ENCODE measurements around the gene FNDC11.
"Not testable (repeated sequence)": the region's sequence is repeated elsewhere in the genome, so short reads cannot be mapped to it uniquely, and the experiment has no call there.

FNDC11 gene

DNA sequence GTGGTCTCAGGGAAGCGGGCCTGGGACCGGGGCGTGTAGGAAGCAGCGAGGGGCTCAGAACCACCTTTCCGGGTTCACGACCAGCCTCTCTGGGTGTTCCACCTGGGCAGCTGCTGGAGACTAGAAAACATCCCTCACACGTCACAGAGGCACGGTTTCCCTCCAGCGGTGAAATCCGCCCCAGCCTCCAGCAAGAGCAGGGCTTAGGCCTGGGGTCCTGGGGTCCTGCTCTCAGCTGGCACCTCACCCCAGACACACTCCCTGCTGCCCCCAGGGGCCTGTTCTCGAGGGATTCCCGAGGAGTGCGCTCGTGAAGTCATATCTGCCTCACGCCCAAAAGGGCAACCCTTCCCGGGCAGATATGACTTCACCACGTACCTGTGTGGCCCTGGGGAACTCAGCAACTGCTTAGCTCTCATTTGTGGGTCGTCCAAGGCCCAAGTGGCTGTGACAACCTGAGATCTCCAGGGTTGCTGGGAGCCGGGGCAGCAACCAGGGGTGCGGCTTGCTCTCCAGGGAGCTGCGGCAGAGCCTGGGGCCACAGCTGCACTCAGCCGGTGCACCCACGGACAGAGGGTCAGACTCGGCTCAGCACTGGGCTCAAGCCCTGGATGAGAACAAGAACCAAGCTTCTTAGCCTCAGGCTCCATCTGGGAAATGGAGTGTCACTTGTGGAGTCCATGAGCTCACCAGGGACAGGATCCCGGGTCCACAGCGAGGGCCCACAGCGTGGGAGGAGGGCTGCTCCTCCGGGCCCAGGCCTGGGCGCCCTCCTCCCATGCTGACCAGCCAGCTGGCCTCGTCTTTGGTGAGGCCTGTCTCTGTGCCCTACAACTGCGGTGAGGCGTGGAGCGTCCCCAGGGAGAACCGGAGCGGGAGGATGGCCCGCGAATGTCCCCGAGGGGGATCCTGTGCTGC, 661 bp downstream of the FNDC11 start:
- no peak for FAIRE-seq

DNA sequence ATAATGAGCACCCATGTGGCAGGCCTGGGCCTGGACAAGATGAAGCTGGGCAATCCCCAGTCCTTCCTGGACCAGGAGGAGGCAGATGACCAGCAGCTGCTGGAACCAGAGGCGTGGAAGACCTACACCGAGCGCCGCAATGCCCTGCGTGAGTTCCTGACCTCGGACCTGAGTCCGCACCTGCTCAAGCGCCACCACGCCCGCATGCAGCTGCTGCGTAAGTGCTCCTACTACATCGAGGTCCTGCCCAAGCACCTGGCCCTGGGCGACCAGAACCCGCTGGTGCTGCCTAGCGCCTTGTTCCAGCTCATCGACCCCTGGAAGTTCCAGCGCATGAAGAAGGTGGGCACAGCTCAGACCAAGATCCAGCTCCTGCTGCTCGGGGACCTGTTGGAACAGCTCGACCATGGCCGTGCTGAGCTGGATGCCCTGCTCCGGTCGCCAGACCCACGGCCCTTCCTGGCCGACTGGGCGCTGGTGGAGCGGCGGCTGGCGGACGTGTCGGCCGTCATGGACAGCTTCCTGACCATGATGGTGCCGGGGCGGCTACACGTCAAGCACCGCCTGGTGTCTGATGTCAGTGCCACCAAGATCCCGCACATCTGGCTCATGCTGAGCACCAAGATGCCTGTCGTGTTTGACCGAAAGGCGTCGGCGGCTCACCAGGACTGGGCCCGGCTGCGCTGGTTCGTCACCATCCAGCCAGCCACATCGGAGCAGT, 1.9 kb downstream of the FNDC11 start:
- FAIRE-seq, result no peak

- FAIRE-seq, result no peak
Measured at GRCh38 chr20:63556873-63557478, 3.0 kb downstream of the FNDC11 start.

GRCh38 chr20:63557481-63557891, 3.5 kb downstream of the FNDC11 start:
- FAIRE-seq, result no peak

DNA sequence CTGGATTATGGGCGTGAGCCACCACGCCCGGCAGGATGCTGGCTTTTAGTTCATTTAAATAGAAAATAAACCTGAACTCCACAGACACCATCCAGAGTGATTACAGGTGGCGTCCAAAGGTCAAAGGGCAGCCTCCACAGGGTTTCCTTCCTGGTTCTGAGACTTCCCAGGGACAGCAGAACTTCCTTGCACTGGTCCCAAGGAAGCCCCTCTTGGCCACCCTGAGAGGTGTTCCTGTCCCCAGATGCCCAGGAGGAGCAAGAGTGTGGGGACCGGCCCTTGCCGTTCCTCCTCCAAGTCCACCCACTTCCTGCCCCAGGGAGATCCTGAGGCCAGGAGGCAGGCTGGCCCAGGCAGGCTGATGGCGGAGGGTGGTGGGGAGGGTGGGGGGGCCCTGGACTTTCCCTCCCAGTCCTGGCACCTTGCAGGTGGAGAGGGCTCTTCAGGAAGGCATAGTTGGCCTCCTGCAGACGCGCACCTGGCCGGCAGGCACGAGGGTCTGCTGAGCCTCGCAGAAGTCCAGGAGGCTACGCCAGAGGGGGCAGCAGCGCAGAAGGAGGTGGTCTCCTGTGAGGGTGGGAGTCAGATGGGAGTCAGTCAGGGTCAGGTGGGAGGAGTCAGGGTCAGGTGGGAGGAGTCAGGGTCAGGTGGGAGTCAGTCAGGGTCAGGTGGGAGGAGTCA, 5.0 kb downstream of the FNDC11 start:
- FAIRE-seq, result no peak

- FAIRE-seq, result not testable (repeated sequence)
Measured at GRCh38 chr20:63559485-63560332, 5.8 kb downstream of the FNDC11 start.

DNA sequence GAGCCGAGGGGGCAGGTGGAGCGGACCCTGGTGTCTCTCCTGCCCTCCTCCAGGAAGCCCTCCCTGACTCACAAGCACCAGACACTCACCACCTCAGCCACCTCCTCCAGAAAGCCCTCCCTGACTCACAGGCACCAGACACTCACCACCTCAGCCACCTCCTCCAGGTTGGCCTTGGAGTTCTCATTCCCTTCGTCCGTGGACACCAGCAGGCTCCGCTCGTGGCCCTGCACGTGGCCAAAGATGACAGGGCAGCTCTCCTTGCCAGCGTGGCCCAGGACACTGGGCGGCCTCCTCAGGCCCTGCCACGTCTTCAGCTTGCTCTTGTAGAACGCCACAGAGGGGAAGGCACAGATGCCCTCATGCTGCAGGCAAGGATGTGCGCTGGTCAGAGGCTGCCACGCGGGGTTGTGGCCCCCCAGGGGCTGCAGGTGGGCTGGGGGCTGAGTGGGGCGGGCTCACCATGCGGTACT, 6.4 kb downstream of the FNDC11 start:
- no peak for FAIRE-seq

DNA sequence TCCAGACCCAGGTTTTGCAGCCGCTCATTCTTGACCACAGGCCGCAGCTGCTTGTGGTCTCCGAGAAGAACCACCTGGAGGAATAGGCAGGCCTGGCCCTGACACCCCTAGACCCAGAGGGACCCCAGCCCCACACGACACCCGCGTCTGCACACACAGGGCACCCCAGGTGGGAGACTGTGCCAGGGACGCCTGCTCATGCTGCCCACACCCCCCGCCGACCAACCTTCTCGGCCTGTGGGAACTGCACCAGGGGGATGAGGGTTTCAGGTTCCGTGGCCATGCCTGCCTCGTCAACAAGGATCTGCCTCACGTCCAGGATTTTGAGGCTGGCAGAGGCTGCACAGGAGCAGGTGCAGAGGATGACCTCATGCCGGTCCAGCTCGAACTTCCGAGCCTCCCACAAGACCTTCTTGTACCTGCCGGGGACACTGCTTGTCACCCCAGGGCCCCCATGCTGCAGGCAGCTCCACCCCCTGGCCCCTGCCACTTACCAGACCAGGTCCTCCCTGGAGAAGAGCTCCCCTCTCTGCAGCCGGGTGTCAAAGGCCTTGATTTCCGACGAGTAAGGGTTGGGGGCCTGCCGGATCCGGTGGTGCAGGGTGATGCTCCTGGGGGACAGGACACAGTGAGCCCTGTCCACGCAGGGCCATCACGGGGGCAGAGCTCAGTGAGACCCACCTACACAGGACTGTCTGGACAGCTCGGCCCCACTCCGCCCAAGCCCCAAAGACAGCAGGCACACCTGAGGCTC, 7.1 kb downstream of the FNDC11 start:
- no peak for FAIRE-seq

- FAIRE-seq, result no peak
Measured at GRCh38 chr20:63561624-63562396, 7.9 kb downstream of the FNDC11 start.

DNA sequence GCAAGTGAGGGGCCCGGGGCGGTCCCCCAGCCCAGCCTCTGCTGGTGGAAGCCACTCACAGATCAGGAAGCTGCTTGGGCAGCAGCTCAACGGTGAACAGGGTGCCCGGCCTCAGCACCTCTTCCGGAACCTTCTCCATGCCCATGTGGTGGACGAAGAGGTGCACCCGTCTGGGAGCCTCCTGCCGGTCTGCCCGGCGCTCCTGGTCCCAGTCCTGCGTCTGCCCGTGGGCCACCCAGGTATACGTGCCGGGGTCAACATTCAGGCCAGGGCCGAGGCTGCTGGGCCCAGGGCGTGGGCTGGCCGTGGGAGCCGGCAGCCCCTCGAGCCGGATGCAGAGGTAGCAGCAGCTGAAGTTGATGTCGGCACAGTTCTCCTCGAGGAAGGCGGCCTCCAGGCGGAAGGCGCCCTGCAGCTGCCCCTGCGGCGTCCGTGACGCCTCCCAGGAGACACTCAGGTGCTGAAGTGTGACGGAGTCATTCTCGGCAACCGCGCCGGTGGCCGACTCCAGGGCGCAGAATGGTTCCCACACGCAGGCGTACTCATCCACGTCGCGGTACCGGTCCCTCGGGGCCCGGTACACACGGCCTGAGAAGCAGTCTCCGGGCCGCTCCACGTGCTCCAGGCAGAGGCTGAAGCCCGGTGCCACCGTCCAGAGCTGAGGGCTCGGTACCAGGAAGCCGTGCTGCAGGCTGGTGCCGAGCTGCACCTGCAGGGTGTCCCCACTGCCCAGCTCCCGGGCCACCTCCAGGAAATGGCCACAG, 8.7 kb downstream of the FNDC11 start:
- no peak for FAIRE-seq

DNA sequence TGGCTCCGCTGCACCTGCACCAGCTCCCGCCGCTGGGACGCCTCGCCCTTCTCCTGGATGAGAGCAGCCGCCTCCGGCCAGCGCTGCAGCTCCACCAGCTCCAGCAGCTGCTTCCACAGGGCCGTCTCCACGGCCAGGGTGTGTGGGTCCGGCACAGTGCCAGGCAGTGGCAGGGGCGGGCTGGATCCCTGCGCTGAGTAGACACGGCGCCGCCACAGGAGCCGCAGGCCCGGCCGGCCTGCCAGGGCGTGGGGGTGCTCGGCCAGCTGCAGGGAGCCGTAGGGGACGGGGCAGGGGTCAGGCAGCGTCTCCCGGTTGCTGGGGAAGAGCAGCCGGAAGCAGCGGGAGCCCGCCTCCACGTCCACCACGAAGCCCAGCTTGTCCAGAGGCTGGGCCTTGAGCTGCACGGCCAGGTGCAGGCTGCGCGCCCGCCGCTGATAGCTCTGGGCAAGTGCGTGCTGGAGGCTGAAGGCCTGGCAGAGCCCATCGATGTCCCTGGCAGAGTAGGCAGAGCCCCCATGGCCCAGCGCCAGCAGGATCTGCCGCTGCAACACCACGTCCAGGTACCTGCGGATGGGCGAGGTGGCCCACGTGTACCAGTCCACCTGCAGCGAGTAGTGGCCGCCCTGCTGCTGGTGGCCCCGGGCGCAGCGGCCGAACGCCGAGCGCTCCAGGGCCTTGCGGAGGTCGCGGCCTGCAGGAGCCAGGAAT, 9.4 kb downstream of the FNDC11 start:
- FAIRE-seq, result no peak

- FAIRE-seq, result no peak
Measured at GRCh38 chr20:63564036-63564810, 10.3 kb downstream of the FNDC11 start.

- no peak for FAIRE-seq
Measured at GRCh38 chr20:63565021-63565698, 11.2 kb downstream of the FNDC11 start.

DNA sequence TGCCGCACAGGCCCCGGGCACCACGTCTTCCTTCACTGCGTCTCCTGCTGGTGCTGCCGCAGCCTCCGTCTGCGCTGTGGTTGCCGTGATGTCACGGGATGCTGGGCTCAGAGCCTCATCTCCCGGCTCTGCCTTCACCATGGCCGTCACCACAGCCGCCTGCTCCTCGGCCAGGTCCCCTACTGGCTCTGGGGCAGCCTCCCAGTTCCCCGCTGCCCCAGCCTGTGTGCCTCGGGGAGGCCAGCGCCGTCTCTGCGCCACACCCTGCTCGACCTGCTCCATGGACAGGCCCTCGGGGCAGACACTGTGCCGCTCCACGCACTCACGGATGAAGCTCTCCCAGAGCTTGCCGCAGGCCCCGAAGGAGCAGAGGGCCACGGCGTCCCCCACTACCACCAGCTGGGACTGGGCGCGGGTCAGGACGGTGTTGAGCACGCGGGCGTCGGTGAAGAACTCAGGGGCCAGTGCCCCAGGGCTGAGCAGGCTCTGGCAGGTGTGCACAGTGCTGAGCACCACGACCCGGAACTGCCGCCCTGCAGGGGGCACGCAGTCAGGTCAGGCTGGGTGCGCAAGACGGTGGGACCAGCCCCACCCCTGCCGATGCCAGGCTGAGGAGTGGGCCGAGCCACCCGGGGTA, 11.9 kb downstream of the FNDC11 start:
- no peak for FAIRE-seq

GRCh38 chr20:63566395-63567135, 12.6 kb downstream of the FNDC11 start:
- FAIRE-seq, result no peak

GRCh38 chr20:63567136-63567385, 13.1 kb downstream of the FNDC11 start:
- no peak for FAIRE-seq

Measured in colon (tissue), 2 donors.